ENCODE measurements around the gene ANKRD39.
"Not testable (repeated sequence)": the region's sequence is repeated elsewhere in the genome, so short reads cannot be mapped to it uniquely, and the experiment has no call there.

Gene ANKRD39, protein sequence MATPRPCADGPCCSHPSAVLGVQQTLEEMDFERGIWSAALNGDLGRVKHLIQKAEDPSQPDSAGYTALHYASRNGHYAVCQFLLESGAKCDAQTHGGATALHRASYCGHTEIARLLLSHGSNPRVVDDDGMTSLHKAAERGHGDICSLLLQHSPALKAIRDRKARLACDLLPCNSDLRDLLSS

DNA sequence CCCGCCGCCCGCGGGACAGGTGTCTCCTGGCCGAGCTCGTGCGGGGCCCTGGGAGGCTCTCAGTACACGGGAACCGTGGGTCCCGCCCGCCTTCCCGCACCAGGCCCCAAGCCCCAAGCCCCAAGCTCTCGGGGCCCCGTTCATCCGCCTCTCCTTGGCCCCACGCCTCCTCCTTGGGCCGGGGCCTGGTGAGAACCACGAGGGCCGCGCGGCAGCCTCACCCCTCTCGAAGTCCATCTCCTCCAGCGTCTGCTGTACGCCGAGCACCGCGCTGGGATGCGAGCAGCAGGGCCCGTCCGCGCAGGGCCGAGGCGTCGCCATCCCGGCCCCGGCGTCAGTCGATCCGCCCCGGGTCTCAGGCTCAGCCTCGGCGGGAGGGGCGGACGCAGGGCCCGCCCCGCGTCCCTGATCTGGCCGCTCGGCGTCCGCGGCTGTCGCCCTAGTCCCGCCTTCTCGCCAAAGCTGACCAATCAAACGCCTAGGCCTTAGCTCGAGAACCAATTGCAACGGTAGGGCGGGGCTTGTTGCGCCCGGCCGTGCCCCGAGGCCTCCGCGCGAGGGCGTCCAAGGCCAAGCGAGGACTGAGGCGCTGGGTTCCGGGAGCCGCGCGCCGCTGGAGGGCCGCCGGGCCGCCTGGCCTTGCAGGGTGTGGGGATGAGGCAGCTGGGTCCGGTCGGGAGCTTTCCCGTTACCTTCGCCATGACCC is at the start of gene ANKRD39:
ANKRD39 (minus strand) TSS at position 350 of the 706 bp plus-strand sequence; CDS start at position 321, 29 bp downstream.
- peak; percentile 97 for DNase-seq

DNA sequence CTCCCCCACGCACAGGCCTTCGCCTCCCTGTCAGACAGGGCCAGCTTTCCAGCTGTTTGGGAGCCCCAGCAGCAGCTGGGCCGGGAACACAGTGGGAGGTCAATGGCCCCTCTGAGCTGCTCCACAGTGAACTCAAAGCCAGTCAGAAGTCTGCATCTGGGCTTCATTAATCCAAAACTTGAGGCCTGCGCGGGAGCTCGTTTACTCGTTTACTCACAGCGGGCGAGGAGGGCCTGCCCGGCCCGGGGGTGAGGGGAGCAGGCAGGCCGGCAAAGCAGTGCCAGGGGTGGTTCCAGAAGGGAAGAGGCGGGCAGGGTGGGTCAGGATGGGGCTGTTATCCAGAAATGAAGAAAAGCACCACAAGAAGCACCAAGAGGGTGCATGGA is 48.9 kb upstream of the ANKRD39 start:
- DNase-seq: no peak

DNA sequence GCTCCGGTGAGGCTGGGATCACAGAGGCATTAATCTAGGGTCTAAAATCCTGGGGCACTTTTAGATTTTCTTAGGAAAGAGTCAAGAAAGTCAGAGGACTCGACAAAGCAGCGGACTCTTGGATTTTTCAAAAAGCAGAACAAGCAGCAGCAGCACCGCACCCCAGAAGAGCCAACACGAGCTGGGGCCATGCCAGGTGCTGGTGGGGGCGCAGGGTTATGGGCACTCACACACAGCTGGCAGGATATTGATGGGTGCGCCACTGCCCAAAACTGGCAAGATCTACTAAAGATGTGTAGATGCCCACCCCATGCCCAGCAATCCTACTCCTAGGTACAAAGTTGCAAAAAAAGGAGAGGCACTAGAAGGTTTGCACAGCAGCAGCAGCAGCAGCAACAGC is 46.0 kb upstream of the ANKRD39 start:
- no peak for DNase-seq

DNA sequence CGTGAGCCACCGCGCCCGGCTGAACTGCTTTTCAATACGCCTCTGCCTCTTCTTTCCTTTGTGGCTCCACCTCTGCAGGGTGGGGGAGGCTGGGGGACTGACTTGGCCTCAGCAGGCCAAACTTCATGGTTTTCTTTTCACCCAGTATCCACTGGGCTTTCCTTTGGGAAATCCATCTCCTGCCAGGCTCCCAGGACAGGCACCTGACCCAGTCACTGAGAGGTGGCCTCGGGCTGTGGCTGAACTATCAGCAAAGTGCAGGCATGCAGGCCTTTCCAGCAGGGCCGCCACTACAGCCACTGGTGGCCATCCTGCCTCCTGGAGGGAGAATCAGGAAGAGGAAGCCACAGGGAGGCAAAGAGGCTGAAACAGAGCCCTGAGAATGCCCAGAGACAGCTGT is 45.5 kb upstream of the ANKRD39 start:
- no peak for DNase-seq

DNA sequence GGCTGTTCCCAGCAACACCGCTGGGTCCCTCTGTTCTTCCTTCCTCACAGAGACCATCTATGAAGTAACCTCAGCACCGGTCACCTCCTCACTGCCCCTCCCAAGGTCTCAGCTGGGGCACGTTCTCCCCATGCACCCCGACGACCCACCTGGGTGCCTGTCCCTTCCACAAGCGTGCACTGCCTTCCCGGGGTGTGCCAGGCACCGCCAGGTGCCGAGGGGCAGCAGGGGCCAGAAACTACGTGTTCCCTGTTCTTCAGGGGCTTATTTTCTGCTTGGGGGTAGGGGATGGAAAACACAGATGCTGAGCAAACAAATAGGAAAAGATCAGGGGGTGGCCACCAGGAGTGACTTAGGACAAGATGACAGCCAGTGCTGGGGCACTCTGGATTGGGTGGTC is 42.4 kb upstream of the ANKRD39 start:
- DNase-seq: no peak

DNA sequence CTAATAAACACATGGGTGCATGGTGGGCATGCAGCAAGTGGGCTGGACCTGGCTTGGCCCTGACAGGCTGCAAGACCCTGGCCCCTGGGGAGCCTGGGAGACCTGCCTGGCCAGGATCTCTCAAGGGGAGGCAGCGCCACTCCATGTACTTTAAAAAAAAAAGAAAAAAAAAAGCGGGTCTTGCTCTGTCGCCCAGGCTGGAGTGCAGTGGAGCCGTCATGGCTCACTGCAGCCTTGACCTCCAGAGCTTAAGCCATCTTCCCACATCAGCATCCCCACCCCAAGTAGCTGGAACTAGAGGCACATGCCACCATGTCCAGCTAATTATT is 41.6 kb upstream of the ANKRD39 start:
- no peak for DNase-seq

DNA sequence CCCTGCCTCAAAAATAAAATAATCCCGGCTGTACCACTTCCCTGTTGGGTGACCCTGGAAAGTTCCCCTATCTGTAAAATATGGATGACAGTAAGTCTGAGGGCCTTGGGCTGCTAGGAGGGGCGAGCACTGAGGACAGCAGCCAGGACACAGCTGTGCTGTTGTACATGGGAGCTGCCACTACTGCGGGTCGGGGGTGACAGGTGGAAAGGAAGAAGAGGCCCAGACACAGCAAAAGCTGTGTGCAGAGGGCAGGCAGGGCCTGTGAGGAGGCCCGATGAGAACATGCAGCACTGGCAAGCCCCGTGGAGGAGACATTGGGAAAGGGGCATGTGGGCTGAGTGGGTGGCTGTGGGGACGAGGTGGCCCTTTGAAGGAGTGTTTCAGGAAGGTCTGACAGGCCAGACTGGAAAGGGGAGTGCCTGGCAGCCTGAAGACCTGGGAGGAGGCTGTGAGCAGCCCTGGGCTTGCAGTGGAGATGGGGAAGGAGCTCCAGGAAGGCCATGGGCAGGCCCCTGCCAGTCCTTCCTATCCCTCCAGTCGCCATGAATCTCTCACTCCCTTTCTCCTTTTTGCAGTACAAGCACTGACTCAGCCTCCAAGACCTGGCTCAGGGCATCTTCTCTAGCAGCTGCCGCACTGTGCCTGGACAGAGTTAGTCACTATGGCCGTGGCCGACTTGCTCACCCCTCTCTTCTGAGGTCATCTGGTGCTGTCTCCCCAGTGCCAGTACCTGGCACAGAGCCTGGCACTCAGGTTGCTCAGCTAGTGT is 41.0 kb upstream of the ANKRD39 start:
- DNase-seq: no peak

DNA sequence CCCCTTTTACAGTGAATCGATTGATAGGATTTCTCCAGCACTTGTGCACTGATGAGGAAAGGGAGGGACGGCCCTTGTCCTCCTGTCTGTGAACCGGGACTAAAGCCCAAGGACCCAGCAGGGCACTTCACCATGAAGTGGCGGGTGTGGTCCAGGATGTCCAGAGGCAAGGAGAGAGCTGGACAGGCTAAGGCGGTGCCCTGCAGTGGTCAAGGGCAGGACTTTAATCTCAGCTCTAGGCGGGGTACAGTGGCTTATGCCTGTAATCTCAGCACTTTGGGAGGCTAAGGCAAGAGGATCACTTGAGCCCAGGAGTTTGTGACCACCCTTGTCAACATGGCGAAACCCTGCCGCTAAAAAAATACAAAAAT is 40.3 kb upstream of the ANKRD39 start:
- DNase-seq: no peak

DNA sequence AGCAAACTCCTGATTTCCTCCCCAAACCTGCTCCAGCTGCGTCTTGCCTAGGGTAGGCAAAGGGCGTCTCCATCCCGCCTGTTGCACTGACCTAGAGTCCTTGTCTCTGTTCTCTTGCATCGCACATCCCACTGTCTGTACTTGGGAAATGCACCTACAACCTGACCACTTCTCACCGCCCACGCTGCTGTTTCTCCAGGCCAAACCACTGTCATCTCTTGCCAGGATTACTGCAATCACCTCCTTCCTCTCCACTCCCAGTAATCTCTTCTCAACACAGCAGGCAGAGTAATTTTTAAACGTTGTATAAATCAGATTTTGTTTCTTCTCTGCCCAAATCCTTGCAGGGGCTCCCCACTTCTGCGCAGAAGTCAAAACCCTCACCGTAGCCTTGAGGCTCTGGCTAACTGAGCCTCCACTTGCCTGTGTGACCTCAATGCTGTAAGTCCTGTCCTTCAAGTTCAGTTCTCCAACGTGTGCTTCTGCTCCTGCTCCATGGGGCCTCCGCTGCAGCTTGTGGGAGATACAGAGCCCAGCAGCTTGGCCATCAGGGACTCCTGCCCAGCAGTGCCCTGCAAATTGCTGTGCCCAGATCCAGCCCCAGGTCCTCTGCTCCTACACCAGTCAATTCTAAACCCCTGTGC is 39.8 kb upstream of the ANKRD39 start:
- DNase-seq: no peak

DNA sequence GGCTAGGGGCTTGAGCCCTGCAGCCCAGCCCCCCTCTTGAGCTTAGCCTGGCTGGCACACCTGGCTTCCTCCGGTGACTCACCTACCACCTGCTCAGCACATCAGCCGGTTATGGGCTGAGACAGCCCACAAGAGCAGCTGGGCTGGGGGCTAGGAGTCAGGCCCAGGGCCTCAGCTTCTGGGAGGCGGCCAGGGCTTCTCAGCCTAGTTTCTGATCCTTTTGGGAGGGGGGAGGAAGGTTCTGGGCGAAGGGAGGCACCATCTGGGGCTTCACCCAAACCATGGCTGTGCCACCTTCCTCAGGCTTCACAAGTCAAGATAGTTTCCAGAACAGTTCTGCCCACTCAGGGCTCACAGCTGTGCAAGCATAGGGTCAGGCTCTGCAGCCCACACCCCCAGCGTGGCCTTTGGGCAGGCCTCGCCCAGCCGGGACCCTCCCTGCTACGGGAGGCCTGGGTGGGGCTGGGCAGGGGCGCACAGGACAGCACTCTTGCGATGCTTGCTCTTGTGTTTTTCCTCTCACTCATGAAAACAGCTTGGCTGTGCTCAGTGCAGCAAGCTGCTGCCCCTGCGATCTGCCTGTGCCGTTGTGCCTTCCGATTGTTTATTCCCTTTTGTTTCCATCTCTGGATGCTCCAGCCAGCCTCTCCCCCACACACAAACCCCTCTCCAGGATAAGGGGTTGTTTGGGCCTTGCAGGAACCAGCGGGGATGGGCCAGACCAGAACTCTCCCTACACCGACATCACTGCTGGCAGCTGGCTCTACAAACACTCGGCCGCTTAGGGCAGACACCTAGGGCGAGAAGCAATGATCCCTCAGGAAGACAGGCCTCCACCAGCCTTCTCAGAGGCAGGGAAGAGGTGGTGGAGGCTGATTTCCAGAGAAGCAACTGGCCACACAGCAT is 38.2 kb upstream of the ANKRD39 start:
- no peak for DNase-seq

DNA sequence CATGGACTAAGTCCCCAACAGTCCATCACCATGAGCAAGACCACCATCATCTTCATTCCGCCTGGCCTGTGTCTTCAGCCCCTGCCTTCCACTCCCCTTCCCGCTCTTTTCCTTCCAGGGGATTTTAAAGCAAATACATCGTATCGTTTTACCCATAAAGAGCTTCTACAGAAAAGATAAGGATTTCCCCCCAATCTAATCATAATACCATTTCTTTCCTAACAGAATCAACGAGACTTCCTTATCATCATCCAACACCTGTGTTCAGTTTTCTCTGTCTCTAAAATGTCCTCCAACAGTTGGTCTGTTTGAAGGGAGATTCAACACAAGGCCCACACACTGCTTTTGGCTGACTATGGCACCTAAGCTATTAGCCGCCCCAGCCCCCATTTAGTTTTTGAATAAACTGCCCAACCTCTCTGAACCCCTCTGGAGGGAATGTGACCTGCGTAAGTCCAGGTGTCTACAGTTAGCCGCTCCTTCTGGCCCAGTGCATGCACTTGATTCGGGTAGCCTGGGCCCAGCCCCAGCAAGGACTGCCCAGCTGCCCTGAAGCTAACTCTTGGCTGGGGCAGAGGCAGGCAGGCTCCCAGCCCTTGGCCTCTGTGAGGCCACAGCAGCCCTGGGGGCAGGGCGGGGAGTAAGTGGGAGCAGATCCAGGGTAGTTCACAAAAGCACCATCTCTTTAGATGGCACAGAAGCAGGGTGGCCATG is 37.4 kb upstream of the ANKRD39 start:
- no peak for DNase-seq

DNA sequence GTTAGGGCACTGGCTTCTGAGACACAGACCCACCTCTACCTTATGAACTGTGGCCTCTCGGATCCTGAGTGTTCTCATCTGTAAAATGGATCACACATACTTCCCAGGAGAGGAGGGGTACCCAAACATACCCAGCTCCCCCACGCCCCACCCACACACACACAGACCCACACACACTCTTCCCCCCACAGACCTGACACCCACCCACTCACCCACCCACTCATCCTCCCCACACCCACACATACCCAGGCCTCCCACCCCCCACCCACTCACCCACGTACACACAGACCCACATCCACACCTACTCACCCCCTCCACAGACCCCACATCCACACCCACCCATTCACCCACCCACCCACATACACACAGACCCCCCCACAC is 36.3 kb upstream of the ANKRD39 start:
- DNase-seq: no peak

DNA sequence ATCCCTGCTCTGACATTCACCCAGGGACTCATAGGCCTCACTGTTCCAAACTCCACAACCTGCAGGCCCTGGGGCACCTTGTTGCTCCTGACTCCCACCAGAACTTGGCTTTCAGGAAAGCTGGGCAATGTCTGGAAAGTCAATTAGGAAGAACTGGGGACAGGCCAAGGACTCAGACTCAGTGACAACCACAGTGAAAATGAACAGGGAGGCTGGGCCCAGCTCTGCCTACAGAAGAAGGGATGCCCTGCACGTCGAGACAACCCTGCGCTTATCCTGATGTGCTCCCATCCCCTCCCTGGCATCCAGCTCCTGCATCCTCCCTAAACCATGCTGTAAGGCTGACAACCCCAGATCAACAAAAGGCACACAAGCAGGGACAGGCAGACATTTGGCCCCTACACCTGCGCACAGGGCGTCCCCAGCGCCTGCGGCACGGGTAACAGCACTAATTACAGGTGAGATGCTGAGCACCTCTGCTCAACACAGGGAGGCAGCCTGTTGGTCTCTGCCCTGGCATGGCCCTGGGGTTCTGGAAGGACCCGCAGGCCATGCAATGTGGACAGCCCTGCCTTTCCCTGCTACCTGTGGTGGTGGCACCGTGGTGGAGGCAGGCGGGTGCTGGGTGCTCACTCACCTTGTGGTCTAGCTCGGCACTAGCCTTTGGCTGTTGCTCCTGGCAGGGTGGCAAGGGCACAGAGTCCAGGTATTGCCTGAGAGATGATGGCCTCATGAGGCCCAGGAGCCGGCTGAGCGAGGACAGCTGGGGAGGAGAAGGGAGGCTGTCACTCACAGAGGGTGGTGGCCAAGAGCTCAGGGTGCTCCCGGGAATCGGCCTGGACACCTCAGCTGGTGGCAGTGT is 35.7 kb upstream of the ANKRD39 start:
- DNase-seq: no peak

DNA sequence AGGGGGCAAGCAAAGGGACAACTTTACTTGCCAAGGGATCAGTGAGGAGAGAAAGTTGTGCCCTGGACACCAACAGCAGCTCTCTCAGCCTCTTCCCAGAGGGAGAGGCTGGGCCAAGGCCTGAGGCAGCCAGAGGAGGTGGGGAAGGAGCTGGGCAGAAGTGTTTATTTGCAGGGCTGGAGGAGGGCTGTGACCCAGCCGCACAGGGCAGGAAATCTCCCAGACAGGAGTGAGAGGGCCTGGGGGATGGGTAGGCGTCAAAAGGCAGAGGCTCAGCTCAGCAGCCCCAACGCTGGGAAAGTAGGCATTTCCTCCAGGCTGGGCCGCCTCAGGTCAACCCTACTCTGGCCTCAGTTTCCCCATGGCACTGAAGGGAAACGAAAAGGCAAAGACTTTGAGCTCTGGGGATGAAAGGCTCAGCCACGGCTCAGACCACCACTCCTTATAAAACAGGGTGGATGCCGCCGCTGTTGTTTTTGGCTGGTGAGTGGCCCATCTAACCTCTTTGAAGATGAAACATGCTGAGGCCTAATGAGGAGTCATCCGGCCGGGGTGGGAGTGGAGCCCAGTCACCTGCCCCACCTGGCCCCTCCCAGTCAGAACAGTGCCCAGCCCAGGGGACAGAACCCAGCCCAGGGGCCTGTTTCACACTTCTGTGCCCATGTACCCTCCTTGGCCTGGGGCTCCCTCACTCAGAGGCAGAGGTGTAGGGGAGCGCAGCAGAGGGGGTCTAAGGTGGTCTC is 33.9 kb upstream of the ANKRD39 start:
- DNase-seq: no peak

DNA sequence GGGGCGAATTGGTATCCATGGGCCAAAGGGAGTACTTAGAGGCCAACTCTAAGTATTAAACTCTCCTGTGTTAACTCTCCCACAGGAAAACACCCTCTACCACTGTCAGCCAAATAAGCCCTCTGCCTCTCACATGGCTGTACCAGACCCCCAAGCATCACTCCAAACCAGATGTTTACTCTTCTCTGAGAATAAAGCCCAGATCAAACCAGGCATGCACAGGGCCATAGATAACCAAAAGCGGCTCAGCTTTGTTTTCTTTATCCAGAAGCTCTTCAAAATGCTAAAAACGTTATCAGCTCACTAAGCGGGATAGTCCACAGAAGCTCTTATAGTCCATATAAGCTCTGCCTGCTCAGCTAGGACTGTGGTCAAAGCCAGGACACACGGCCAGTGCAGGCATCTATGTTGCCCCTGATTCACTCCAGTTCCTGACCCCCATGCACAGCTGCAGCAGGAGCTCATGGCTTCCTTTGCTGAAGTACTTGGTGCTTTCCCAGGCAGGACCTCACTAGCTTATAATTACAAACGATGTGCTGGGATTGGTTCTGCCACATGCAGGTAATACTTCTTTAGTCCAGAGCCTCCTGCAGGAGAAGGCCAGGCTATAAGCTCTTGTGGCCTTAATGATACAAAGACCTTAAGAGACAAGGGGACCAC is 33.0 kb upstream of the ANKRD39 start:
- DNase-seq: no peak

DNA sequence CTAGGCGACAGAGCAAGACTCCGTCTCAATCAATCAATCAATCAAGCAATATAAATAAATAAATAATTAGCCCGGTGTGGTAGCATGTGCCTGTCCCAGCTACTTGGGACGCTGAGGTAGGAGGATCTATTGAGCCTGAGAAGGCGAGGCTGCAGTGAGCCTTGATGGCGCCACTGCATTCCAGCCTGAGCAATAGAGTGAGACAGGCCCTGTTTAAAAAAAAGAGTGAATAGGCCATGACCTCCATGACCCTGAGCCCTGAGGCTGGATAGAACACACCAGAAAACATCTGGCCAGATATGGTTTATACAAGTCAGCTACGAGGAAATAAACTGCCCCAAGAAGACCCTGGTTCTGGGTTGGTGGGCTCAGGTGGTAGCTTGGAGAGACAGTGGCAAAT is 32.4 kb upstream of the ANKRD39 start:
- DNase-seq: no peak

DNA sequence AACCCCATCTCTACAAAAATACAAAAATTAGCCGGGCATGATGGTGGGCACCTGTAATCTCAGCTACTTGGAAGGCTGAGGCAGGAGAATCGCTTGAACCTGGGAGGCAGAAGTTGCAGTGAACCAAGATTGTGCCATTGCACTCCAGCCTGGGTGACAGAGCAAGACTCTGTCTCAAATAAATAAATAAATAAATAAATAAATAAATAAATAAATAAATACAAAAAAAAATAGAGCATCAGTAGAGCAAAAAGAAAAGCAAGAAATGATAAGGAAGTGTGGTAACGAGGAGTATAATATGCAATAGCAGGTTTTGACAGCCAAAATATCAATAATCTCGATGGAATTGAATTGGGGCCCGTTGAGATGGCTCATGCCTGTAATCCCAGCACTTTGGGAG is 31.7 kb upstream of the ANKRD39 start:
- DNase-seq: not testable (repeated sequence)

DNA sequence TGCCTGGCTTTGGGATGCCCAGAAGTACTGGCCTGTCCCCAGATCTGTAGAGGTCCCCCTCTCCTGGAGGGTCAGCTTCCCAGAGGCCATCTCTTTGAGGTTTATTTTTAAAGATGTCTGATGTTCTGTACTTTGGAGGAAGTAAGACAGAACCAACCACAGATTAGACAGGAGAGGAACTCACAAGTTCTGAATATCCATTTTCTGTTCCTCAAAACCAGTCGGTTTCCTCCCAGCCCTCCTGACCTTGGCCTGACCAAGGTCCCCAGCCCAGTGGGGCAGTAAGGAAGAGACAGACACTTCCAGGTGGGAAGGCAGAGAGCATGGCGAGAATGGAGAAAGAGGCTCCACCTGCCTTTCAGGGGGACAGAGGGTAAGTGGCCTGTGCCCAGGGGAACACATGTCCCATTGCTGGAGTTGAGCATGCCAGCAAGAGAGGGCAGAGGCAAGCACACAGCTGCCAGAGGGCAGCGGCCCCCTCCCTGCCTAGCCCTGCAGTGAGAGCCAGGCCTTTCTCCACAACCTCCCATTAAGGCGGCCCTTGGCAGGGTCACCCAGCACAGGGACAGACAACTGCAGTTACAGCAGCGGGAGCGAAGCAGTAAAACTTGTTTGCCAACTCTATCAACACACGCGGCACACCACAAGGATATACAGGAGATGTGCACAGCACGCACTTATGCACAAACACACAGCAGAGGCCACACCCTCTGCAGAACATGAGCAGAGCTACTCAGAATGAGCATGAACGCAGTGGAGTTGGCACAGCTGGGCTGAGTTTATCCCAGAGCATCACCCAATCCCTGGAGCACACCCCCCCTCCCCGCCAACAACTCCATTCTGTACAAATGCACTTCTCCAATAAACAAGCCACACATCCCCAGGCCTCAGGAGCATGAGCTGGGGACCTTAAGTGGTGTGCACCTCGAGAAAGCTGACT is 30.5 kb upstream of the ANKRD39 start:
- no peak for DNase-seq

All from CD4-positive, alpha-beta T cell treated with Interleukin-15 for 1 hour (primary cell).